ENCODE measurements around the gene ST8SIA1.

ST8SIA1 gene

DNA sequence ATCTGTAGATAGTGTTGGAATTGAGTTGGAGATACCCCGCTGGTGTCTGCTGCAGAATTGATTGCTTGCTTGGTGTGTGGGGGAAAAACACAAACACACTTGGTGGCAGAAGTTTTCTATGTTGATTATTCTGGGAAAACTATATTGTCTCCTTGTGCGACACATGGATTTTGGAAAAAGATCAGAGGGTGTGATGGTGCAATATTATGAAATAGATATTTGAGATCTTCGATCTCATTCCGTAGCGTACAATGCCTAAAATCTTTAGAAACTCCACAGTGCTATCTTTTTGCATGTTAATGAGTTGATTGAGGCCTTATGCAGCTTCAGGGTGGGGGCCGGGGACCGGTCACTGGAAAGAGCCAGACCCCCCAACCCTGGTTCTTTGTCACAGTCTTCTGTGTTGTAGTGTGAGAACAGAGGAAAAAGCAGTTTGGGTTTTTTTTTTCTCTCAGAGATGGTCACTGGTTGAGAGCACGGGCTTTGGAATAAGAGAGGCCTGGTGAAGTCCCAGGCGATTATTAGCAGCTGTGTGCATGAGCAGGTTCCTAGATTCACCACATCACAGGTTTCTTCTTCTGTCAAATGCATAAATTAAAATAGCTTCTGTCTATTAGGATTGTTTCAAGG is 88.2 kb downstream of the ST8SIA1 start:
- DNase-seq (ENCODE audit: low read depth in 2 of 2) = no peak
- no peak overlapping the region for H3K4me3 ChIP-seq (replicated peaks in 1 of 2; ENCODE audit: low read depth in 2 of 2, low read length in 2 of 2)
- TF ChIP-seq CTCF (IDR thresholded peaks at IDR 0.05; ENCODE audit: low read depth, low read length) = no peak

- DNase-seq (ENCODE audit: low read depth in 2 of 2) = no peak
- TF ChIP-seq CTCF (IDR thresholded peaks at IDR 0.05; ENCODE audit: low read depth, low read length) = no peak
- no peak overlapping the region for H3K4me3 ChIP-seq (replicated peaks in 1 of 2; ENCODE audit: low read depth in 2 of 2, low read length in 2 of 2)
These were observed 91.8 kb downstream of the ST8SIA1 start for GRCh38 chr12:22242726-22243125.

DNA sequence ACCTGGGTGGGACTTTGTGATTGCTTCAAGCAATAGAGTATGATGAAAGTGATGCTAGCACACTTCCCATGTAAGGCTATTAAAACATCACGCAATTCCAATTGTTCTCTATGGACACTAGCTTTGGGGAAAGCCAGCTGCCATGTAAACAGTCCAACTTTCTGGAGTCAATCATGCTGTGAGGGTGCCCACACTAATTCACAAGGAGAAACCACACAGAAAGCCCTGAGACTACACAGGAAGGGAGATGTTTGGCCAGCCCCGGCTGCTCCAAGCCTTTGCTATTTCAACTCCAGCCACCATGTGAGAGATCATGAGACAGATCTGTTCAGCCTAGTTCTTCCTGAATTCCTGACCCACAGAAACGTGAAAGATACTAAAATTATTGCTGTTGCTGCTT is 96.3 kb downstream of the ST8SIA1 start:
- no peak for DNase-seq (ENCODE audit: low read depth in 2 of 2)
- no peak for TF ChIP-seq CTCF (IDR thresholded peaks at IDR 0.05; ENCODE audit: low read depth, low read length)
- H3K4me3 ChIP-seq (replicated peaks in 1 of 2; ENCODE audit: low read depth in 2 of 2, low read length in 2 of 2) = no peak overlapping the region

DNA sequence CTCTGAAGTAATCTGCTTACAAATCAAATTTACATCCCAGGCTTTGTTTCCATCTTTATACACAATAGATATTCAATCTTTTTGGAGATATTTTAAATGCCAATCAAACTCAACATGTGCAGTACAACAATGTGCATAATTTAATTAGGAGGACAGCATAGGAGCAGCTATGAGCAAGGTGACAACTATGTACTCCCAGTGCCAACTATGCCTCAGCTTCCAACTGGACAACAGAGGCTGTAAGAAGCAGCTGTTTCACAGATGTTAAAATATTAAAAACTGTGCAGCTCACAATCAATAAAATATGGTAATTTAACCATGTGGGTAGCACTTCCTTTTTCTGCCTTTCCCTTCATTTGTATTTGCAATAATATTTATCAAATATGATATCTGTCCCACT is 99.9 kb downstream of the ST8SIA1 start:
- H3K4me3 ChIP-seq (replicated peaks in 1 of 2; ENCODE audit: low read depth in 2 of 2, low read length in 2 of 2) = no peak overlapping the region
- TF ChIP-seq CTCF (IDR thresholded peaks at IDR 0.05; ENCODE audit: low read depth, low read length) = no peak
- DNase-seq (ENCODE audit: low read depth in 2 of 2) = peak; percentile 46 to 51

DNA sequence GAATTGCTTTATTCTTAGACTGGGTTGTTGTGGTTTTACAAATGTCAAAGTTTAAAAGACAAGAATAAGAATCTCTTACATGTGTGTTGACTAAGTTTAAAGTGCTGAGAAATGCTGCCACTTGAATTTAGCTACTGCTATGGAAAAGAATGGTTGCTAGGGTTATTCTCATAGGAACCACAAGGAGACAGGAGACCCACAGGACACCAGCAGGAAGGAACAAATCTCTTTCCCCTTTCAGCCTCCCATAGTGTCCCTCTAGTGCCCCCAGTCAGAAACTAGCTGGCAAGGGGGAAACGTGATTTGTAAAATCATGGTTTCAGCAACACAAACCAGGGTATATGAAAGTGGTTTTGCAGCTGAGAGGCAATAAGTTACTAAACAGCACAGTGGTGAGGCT is 102.7 kb downstream of the ST8SIA1 start:
- TF ChIP-seq CTCF (IDR thresholded peaks at IDR 0.05; ENCODE audit: low read depth, low read length) = peak; percentile 18
- H3K4me3 ChIP-seq (replicated peaks in 1 of 2; ENCODE audit: low read depth in 2 of 2, low read length in 2 of 2) = no peak overlapping the region

GRCh38 chr12:22231078-22231477 is 103.4 kb downstream of the ST8SIA1 start:
- H3K4me3 ChIP-seq (replicated peaks in 1 of 2; ENCODE audit: low read depth in 2 of 2, low read length in 2 of 2) = no peak overlapping the region
- DNase-seq (ENCODE audit: low read depth in 2 of 2) = no peak
- no peak for TF ChIP-seq CTCF (IDR thresholded peaks at IDR 0.05; ENCODE audit: low read depth, low read length)

More for the DNA sequence above, 102.7 kb downstream of the ST8SIA1 start:
- peak in 1 of 2 donors; percentile 38 for DNase-seq (ENCODE audit: low read depth in 2 of 2)

GRCh38 chr12:22230280-22230794 is 104.2 kb downstream of the ST8SIA1 start:
- no peak for TF ChIP-seq CTCF (IDR thresholded peaks at IDR 0.05; ENCODE audit: low read depth, low read length)
- DNase-seq (ENCODE audit: low read depth in 2 of 2) = peak in 1 of 2 donors; percentile 12
- no peak overlapping the region for H3K4me3 ChIP-seq (replicated peaks in 1 of 2; ENCODE audit: low read depth in 2 of 2, low read length in 2 of 2)
